Epithelial cell of proximal tubule (primary cell): Measurements from ENCODE around the gene LRMDA. TPM values are rescaled to one million over a fixed set of nuclear protein-coding genes. Genes with fewer than 3 reads are reported as not detected.

Experiments
- DNase-seq: peaks from one replicate; pipeline ENCODE4 v3.0.0-alpha.2; 2011; ENCODE audit warnings: low read depth
- H3K4me3 ChIP-seq: 2 replicates; pipeline ENCODE4 v1.5.1; 2011; ENCODE audit warnings: low read depth, mild to moderate bottlenecking, low read length
- CTCF ChIP-seq: conservative IDR thresholded peaks from 2 replicates; pipeline ENCODE4 v1.5.1; 2012; ENCODE audit warnings: low read depth, mild to moderate bottlenecking, low read length
- total RNA-seq: library from RNA; depleted of rRNA; stranded (reverse); fragments of >200 nt; gene quantifications from 2 replicates; pipeline ENCODE4 v1.2.3, GENCODE V29; 2015

The LRMDA gene
- total RNA-seq, 1 donor from 2014 or later = 0.75 TPM

GRCh38 chr10:76242956-76243355 is 811.5 kb downstream of the LRMDA start:
- H3K4me3 ChIP-seq = no peak overlapping the region
- TF ChIP-seq CTCF = no peak
- no peak for DNase-seq

GRCh38 chr10:76244061-76244686 is 812.8 kb downstream of the LRMDA start:
- no peak overlapping the region for H3K4me3 ChIP-seq
- TF ChIP-seq CTCF = no peak
- no peak for DNase-seq

GRCh38 chr10:76245951-76246495 is 814.6 kb downstream of the LRMDA start:
- no peak for TF ChIP-seq CTCF

GRCh38 chr10:76248649-76249200 is 817.3 kb downstream of the LRMDA start:
- no peak for TF ChIP-seq CTCF
- DNase-seq = no peak
- no peak overlapping the region for H3K4me3 ChIP-seq

More at GRCh38 chr10:76245951-76246495, 814.6 kb downstream of the LRMDA start:
- no peak for DNase-seq
- H3K4me3 ChIP-seq = no peak overlapping the region

- no peak for DNase-seq
- TF ChIP-seq CTCF = no peak
- H3K4me3 ChIP-seq = no peak overlapping the region
Observed at GRCh38 chr10:76251841-76252671, 820.6 kb downstream of the LRMDA start.

- no peak for DNase-seq
- H3K4me3 ChIP-seq = no peak overlapping the region
- TF ChIP-seq CTCF = no peak
Observed at GRCh38 chr10:76252733-76253132, 821.3 kb downstream of the LRMDA start.
